Lower lobe of right lung (tissue), 2 donors: ENCODE data around the gene SEC61B. TPM values are rescaled to one million over a fixed set of nuclear protein-coding genes. Genes with fewer than 3 reads are reported as not detected.

Experiments used
- ATAC-seq, 2 donors: fragments of 200-7000 bp; cut with Tn5 transposase; one replicate each; pipeline ENCODE4 v1.9.1; 2020 to 2022; ENCODE audit warnings: mild to moderate bottlenecking in 2 of 2, moderate library complexity in 2 of 2
- DNase-seq: peaks from one replicate; pipeline ENCODE4 v3.0.0-alpha.2; 2020
- H3K27ac ChIP-seq: fragments of 200-600 bp; one replicate; pipeline ENCODE4 v1.8.0; 2022
- H3K27me3 ChIP-seq: fragments of 200-600 bp; one replicate; pipeline ENCODE4 v1.8.0; 2022; ENCODE audit warnings: low read depth
- H3K36me3 ChIP-seq: fragments of 200-600 bp; one replicate; pipeline ENCODE4 v1.8.0; 2022; ENCODE audit warnings: mild to moderate bottlenecking
- H3K4me1 ChIP-seq: fragments of 200-600 bp; one replicate; pipeline ENCODE4 v1.8.0; 2022
- H3K4me3 ChIP-seq: fragments of 200-600 bp; one replicate; pipeline ENCODE4 v1.8.0; 2022; ENCODE audit warnings: mild to moderate bottlenecking
- H3K9me3 ChIP-seq: fragments of 200-600 bp; one replicate; pipeline ENCODE4 v1.8.0; 2022
- CTCF ChIP-seq: fragments of 200-600 bp; IDR thresholded peaks from one replicate; pipeline ENCODE4 v1.8.0; 2022; ENCODE audit warnings: antibody characterized with exemption, mild to moderate bottlenecking
- intact Hi-C: fragments of 100-400 bp; cut with DNase I; formaldehyde crosslinking; loops from one replicate; pipeline ENCODE4 v1.11.0; 2022
- total RNA-seq: library from RNA; stranded (reverse); fragmentation: NEBNext Ultra II Directional; extraction: Animal tissue kit (Norgen Biotek cat#: 25700); gene quantifications from one replicate; pipeline ENCODE4 v1.2.1, GENCODE V29; 2021
- donor health status: DM: no; HTN: yes; CAD: no; lungs with severe emphysema.

SEC61B gene
- total RNA-seq, 1 donor from 2014 or later: 111 TPM

GRCh38 chr9:99201603-99202002 is 20.5 kb upstream of the SEC61B start:
- no peaks in the 10 kb centered on the region for H3K36me3 ChIP-seq
- no peaks in the 10 kb centered on the region for H3K4me1 ChIP-seq
- DNase-seq (no peak), ATAC-seq (no peak)
- no peak overlapping the region for H3K27ac ChIP-seq
- no peak overlapping the region for H3K4me3 ChIP-seq
- intact Hi-C loops: no loop called here
- no peaks in the 10 kb centered on the region for H3K9me3 ChIP-seq
- no peak for TF ChIP-seq CTCF
- no peaks in the 10 kb centered on the region for H3K27me3 ChIP-seq

GRCh38 chr9:99210572-99210971 is 11.5 kb upstream of the SEC61B start:
- DNase-seq: no peak
- H3K4me3 ChIP-seq: no peak overlapping the region
- intact Hi-C loops: no loop called here
- no peak for TF ChIP-seq CTCF
- ATAC-seq: no peak
- H3K27me3 ChIP-seq: no peaks in the 10 kb centered on the region
- H3K9me3 ChIP-seq: no peaks in the 10 kb centered on the region
- H3K4me1 ChIP-seq: no peaks in the 10 kb centered on the region
- no peak overlapping the region for H3K27ac ChIP-seq
- H3K36me3 ChIP-seq: peaks cover 13% of the 10 kb centered on the region

- no peaks in the 10 kb centered on the region for H3K9me3 ChIP-seq
- no peak for ATAC-seq
Observed at GRCh38 chr9:99211746-99212145, 10.3 kb upstream of the SEC61B start.

GRCh38 chr9:99213197-99213596 is 8.9 kb upstream of the SEC61B start:
- no peak overlapping the region for H3K4me3 ChIP-seq
- peaks cover 28% of the 10 kb centered on the region for H3K36me3 ChIP-seq
- intact Hi-C loops: no loop called here
- H3K9me3 ChIP-seq: no peaks in the 10 kb centered on the region
- TF ChIP-seq CTCF: no peak
- H3K27ac ChIP-seq: no peak overlapping the region
- no peaks in the 10 kb centered on the region for H3K27me3 ChIP-seq
- no peak for ATAC-seq
- no peaks in the 10 kb centered on the region for H3K4me1 ChIP-seq
- DNase-seq: no peak

More at GRCh38 chr9:99211746-99212145, 10.3 kb upstream of the SEC61B start:
- Histone ChIP-seq H3K27ac (no peak overlapping the region), H3K27me3 (no peaks in the 10 kb centered on the region), H3K4me1 (no peaks in the 10 kb centered on the region), H3K4me3 (no peak overlapping the region), H3K36me3 (peaks cover 20% of the 10 kb centered on the region)
- no peak for DNase-seq
- intact Hi-C loops: no loop called here
- no peak for TF ChIP-seq CTCF

- ATAC-seq (no peak), DNase-seq (no peak)
- Histone ChIP-seq H3K4me3 (no peak overlapping the region), H3K9me3 (no peaks in the 10 kb centered on the region), H3K27ac (no peak overlapping the region), H3K27me3 (no peaks in the 10 kb centered on the region), H3K36me3 (peaks cover 34% of the 10 kb centered on the region), H3K4me1 (peaks cover 25% of the 10 kb centered on the region)
- intact Hi-C loops: no loop called here
- TF ChIP-seq CTCF: no peak
Observed at GRCh38 chr9:99216073-99216472, 6.0 kb upstream of the SEC61B start.

- no peak for TF ChIP-seq CTCF
- Histone ChIP-seq H3K27ac (no peak overlapping the region), H3K36me3 (peaks cover 33% of the 10 kb centered on the region), H3K4me1 (peaks cover 50% of the 10 kb centered on the region), H3K4me3 (peak overlapping the region; percentile 82), H3K9me3 (no peaks in the 10 kb centered on the region), H3K27me3 (no peaks in the 10 kb centered on the region)
- intact Hi-C loops: no loop called here
- DNase-seq: no peak
- ATAC-seq: no peak
Observed at GRCh38 chr9:99220011-99220410, 2.1 kb upstream of the SEC61B start.
